ENCODE measurements around the gene RIN3.

DNA sequence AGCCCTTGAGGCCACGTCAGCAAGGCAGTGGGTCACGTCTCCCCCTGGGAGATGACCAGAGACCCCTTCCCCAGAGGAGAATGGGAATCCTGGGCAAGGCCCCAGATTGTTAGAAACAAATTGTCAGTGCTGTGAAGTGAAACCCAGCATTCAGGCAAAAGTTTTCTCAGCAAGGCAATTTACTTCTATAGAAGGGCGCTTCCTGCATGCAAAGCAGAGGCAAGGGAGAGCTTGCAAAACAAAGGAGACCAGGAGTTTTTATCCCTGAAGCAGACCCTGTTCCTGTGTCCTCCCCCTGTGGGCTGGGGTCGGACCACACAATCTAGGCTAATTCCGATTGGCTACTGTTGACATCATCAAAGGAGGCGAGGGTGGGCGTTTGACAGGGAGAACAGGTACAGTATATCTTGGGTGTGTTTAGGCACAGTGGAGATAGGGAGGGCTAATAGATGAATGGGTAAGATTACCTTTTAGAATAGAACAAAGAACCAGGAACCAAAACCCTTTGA, 114.2 kb downstream of the RIN3 start:
- TF ChIP-seq, protein P1, sequence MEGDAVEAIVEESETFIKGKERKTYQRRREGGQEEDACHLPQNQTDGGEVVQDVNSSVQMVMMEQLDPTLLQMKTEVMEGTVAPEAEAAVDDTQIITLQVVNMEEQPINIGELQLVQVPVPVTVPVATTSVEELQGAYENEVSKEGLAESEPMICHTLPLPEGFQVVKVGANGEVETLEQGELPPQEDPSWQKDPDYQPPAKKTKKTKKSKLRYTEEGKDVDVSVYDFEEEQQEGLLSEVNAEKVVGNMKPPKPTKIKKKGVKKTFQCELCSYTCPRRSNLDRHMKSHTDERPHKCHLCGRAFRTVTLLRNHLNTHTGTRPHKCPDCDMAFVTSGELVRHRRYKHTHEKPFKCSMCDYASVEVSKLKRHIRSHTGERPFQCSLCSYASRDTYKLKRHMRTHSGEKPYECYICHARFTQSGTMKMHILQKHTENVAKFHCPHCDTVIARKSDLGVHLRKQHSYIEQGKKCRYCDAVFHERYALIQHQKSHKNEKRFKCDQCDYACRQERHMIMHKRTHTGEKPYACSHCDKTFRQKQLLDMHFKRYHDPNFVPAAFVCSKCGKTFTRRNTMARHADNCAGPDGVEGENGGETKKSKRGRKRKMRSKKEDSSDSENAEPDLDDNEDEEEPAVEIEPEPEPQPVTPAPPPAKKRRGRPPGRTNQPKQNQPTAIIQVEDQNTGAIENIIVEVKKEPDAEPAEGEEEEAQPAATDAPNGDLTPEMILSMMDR (IDR thresholded peaks at IDR 0.05) = no peak
- TF ChIP-seq POLR2A (IDR thresholded peaks at IDR 0.05) = no peak
- no peak for TF ChIP-seq POLR2AphosphoS5 (IDR thresholded peaks at IDR 0.05)
- TF ChIP-seq EP300 (IDR thresholded peaks at IDR 0.05) = no peak
